Measurements from ENCODE around the gene DOK4.
"Not testable (repeated sequence)": the region's sequence is repeated elsewhere in the genome, so short reads cannot be mapped to it uniquely, and the experiment has no call there.

Gene DOK4

GRCh38 chr16:57505169-57505568 lies 18.9 kb upstream of the DOK4 start:
- DNase-seq (ENCODE audit: low read depth, low spot score) = no peak
- Histone ChIP-seq H3K9me3 (ENCODE audit: insufficient read depth, low read length) (no peaks in the 10 kb centered on the region), H3K4me1 (ENCODE audit: insufficient read depth, insufficient read length) (peaks cover 30% of the 10 kb centered on the region), H3K9ac (ENCODE audit: insufficient read length, low read depth) (no peak overlapping the region), H3K36me3 (ENCODE audit: insufficient read depth, insufficient read length, low read length) (no peaks in the 10 kb centered on the region), H3K27me3 (ENCODE audit: insufficient read depth, insufficient read length) (no peaks in the 10 kb centered on the region), H3K4me3 (ENCODE audit: insufficient read length, low read depth) (no peak overlapping the region)
- TF ChIP-seq ZNF274 (IDR thresholded peaks at IDR 0.05; ENCODE audit: low read depth, low read length) (no peak), SUZ12 (IDR thresholded peaks at IDR 0.05; ENCODE audit: extremely low read depth, insufficient read depth, insufficient read length) (no peak), YY1 (IDR thresholded peaks at IDR 0.05; ENCODE audit: insufficient read depth, insufficient read length) (no peak)

DNA sequence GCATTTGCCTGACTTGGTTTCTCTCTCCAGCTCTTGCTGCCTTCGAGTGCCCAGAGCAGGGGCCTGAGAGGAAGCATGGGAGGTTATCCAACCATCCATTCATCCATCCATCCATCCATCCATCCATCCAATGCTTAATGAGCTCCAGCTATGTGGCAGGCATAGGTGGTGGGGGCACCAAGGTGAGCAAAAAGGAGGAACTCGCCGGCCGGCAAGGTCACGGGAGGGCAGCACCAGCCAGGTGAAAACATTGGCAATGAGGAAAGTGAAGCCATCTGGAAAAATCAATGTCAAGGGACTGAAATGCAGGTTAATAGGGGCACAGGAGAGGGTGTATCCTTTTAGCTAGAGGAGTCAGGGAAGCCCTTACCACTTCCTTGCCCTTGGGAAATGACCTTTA lies 18.2 kb upstream of the DOK4 start:
- Histone ChIP-seq H3K9me3 (ENCODE audit: insufficient read depth, low read length) (no peaks in the 10 kb centered on the region), H3K27me3 (ENCODE audit: insufficient read depth, insufficient read length) (no peaks in the 10 kb centered on the region), H3K4me3 (ENCODE audit: insufficient read length, low read depth) (no peak overlapping the region), H3K4me1 (ENCODE audit: insufficient read depth, insufficient read length) (peaks cover 26% of the 10 kb centered on the region), H3K36me3 (ENCODE audit: insufficient read depth, insufficient read length, low read length) (no peaks in the 10 kb centered on the region), H3K9ac (ENCODE audit: insufficient read length, low read depth) (no peak overlapping the region)
- no peak for TF ChIP-seq SUZ12 (IDR thresholded peaks at IDR 0.05; ENCODE audit: extremely low read depth, insufficient read depth, insufficient read length)
- no peak for TF ChIP-seq ZNF274 (IDR thresholded peaks at IDR 0.05; ENCODE audit: low read depth, low read length)
- no peak for TF ChIP-seq YY1 (IDR thresholded peaks at IDR 0.05; ENCODE audit: insufficient read depth, insufficient read length)
- DNase-seq (ENCODE audit: low read depth, low spot score) = no peak

- peaks cover 26% of the 10 kb centered on the region for H3K4me1 ChIP-seq (ENCODE audit: insufficient read depth, insufficient read length)
- DNase-seq (ENCODE audit: low read depth, low spot score) = no peak
- TF ChIP-seq YY1 (IDR thresholded peaks at IDR 0.05; ENCODE audit: insufficient read depth, insufficient read length) (no peak), ZNF274 (IDR thresholded peaks at IDR 0.05; ENCODE audit: low read depth, low read length) (no peak), SUZ12 (IDR thresholded peaks at IDR 0.05; ENCODE audit: extremely low read depth, insufficient read depth, insufficient read length) (no peak)
Measured at GRCh38 chr16:57504001-57504400, 17.7 kb upstream of the DOK4 start.

GRCh38 chr16:57503366-57503765 lies 17.1 kb upstream of the DOK4 start:
- H3K36me3 ChIP-seq (ENCODE audit: insufficient read depth, insufficient read length, low read length) = no peaks in the 10 kb centered on the region
- H3K9me3 ChIP-seq (ENCODE audit: insufficient read depth, low read length) = no peaks in the 10 kb centered on the region
- no peak overlapping the region for H3K4me3 ChIP-seq (ENCODE audit: insufficient read length, low read depth)
- TF ChIP-seq SUZ12 (IDR thresholded peaks at IDR 0.05; ENCODE audit: extremely low read depth, insufficient read depth, insufficient read length) (no peak), ZNF274 (IDR thresholded peaks at IDR 0.05; ENCODE audit: low read depth, low read length) (no peak), YY1 (IDR thresholded peaks at IDR 0.05; ENCODE audit: insufficient read depth, insufficient read length) (no peak)
- no peak overlapping the region for H3K9ac ChIP-seq (ENCODE audit: insufficient read length, low read depth)
- peaks cover 23% of the 10 kb centered on the region for H3K4me1 ChIP-seq (ENCODE audit: insufficient read depth, insufficient read length)
- no peak for DNase-seq (ENCODE audit: low read depth, low spot score)
- H3K27me3 ChIP-seq (ENCODE audit: insufficient read depth, insufficient read length) = no peaks in the 10 kb centered on the region

More at GRCh38 chr16:57504001-57504400, 17.7 kb upstream of the DOK4 start:
- no peaks in the 10 kb centered on the region for H3K27me3 ChIP-seq (ENCODE audit: insufficient read depth, insufficient read length)
- H3K4me3 ChIP-seq (ENCODE audit: insufficient read length, low read depth) = no peak overlapping the region
- H3K36me3 ChIP-seq (ENCODE audit: insufficient read depth, insufficient read length, low read length) = no peaks in the 10 kb centered on the region
- H3K9me3 ChIP-seq (ENCODE audit: insufficient read depth, low read length) = no peaks in the 10 kb centered on the region
- no peak overlapping the region for H3K9ac ChIP-seq (ENCODE audit: insufficient read length, low read depth)

DNA sequence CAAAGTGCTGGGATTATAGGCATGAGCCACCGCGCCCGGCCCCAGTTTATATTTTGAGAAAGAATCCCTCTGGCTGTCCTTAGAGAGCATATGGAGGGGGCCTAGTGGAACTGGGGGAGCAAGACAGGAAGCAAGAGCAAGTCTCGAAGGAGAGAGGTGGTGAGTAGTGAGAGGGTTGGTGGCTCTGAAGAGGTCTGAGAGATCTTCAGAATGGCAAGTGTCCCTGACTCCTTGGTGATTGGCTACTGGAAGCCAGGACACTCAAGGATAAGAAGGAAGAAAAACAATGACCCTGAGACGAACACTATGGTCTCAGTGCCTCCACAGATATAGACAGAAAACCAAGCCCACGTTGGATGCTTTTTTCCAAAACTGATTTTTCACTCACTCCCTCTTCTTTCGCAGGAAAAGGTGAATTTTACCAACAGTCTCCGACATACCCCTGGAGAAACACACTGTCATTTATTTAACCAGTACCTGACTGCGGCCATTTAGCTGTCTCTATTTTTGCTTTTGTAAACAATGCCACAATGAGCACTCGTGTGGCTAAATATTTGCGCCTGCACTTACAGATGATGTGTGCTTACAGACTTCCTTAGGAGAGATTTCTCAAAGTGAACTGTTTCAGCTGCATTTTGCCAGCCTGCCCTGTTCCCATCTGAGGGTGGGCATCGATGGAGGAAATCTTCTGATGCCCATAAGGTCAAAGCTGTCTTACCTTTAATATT lies 15.9 kb upstream of the DOK4 start:
- Histone ChIP-seq H3K9ac (ENCODE audit: insufficient read length, low read depth) (no peak overlapping the region), H3K4me1 (ENCODE audit: insufficient read depth, insufficient read length) (peaks cover 14% of the 10 kb centered on the region), H3K9me3 (ENCODE audit: insufficient read depth, low read length) (no peaks in the 10 kb centered on the region), H3K4me3 (ENCODE audit: insufficient read length, low read depth) (no peak overlapping the region), H3K27me3 (ENCODE audit: insufficient read depth, insufficient read length) (no peaks in the 10 kb centered on the region), H3K36me3 (ENCODE audit: insufficient read depth, insufficient read length, low read length) (no peaks in the 10 kb centered on the region)
- no peak for DNase-seq (ENCODE audit: low read depth, low spot score)
- no peak for TF ChIP-seq ZNF274 (IDR thresholded peaks at IDR 0.05; ENCODE audit: low read depth, low read length)
- no peak for TF ChIP-seq YY1 (IDR thresholded peaks at IDR 0.05; ENCODE audit: insufficient read depth, insufficient read length)
- TF ChIP-seq SUZ12 (IDR thresholded peaks at IDR 0.05; ENCODE audit: extremely low read depth, insufficient read depth, insufficient read length) = no peak

- no peaks in the 10 kb centered on the region for H3K9me3 ChIP-seq (ENCODE audit: insufficient read depth, low read length)
- TF ChIP-seq ZNF274 (IDR thresholded peaks at IDR 0.05; ENCODE audit: low read depth, low read length) (no peak), SUZ12 (IDR thresholded peaks at IDR 0.05; ENCODE audit: extremely low read depth, insufficient read depth, insufficient read length) (no peak), YY1 (IDR thresholded peaks at IDR 0.05; ENCODE audit: insufficient read depth, insufficient read length) (no peak)
- DNase-seq (ENCODE audit: low read depth, low spot score) = no peak
- H3K4me3 ChIP-seq (ENCODE audit: insufficient read length, low read depth) = no peak overlapping the region
- H3K4me1 ChIP-seq (ENCODE audit: insufficient read depth, insufficient read length) = peaks cover 11% of the 10 kb centered on the region
- no peak overlapping the region for H3K9ac ChIP-seq (ENCODE audit: insufficient read length, low read depth)
- H3K27me3 ChIP-seq (ENCODE audit: insufficient read depth, insufficient read length) = no peaks in the 10 kb centered on the region
- no peaks in the 10 kb centered on the region for H3K36me3 ChIP-seq (ENCODE audit: insufficient read depth, insufficient read length, low read length)
Measured at GRCh38 chr16:57501492-57501891, 15.2 kb upstream of the DOK4 start.

- Histone ChIP-seq H3K4me3 (ENCODE audit: insufficient read length, low read depth) (no peak overlapping the region), H3K4me1 (ENCODE audit: insufficient read depth, insufficient read length) (peaks cover 11% of the 10 kb centered on the region), H3K36me3 (ENCODE audit: insufficient read depth, insufficient read length, low read length) (no peaks in the 10 kb centered on the region), H3K9ac (ENCODE audit: insufficient read length, low read depth) (no peak overlapping the region), H3K9me3 (ENCODE audit: insufficient read depth, low read length) (no peaks in the 10 kb centered on the region), H3K27me3 (ENCODE audit: insufficient read depth, insufficient read length) (no peaks in the 10 kb centered on the region)
- no peak for DNase-seq (ENCODE audit: low read depth, low spot score)
- TF ChIP-seq SUZ12 (IDR thresholded peaks at IDR 0.05; ENCODE audit: extremely low read depth, insufficient read depth, insufficient read length) = no peak
- no peak for TF ChIP-seq YY1 (IDR thresholded peaks at IDR 0.05; ENCODE audit: insufficient read depth, insufficient read length)
- TF ChIP-seq ZNF274 (IDR thresholded peaks at IDR 0.05; ENCODE audit: low read depth, low read length) = no peak
Measured at GRCh38 chr16:57500578-57501111, 14.4 kb upstream of the DOK4 start.

DNA sequence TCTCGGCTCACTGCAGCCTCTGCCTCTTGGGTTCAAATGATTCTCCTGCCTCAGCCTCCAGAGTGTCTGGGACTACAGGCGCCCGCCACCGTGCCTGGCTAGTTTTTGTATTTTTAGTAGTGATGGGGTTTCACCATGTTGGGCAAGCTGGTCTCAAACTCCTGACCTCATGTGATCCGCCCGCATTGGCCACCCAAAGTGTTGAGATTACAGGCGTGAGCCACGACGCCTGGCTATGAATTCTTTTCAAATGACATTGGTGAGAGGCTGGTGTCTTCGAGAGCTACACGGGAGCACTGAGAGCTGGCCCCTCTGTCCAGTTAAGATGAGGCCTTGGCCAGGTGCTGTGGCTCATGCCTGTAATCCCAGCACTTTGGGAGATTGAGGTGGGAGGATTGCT lies 13.6 kb upstream of the DOK4 start:
- not testable (repeated sequence) for H3K9me3 ChIP-seq (ENCODE audit: insufficient read depth, low read length); H3K27me3 ChIP-seq (ENCODE audit: insufficient read depth, insufficient read length); H3K36me3 ChIP-seq (ENCODE audit: insufficient read depth, insufficient read length, low read length); H3K4me3 ChIP-seq (ENCODE audit: insufficient read length, low read depth); H3K9ac ChIP-seq (ENCODE audit: insufficient read length, low read depth); DNase-seq (ENCODE audit: low read depth, low spot score)
- peaks cover 11% of the 10 kb centered on the region for H3K4me1 ChIP-seq (ENCODE audit: insufficient read depth, insufficient read length)

Data from NT2/D1 (cell line).